A673 (cell line): ENCODE results near the gene RASGRP2.

Source experiments
- CTCF ChIP-seq: fragments of 300-800, 200-600 bp; sonication (generic); conservative IDR thresholded peaks from 2 replicates; pipeline ENCODE4 v1.5.1; 2017; ENCODE audit warnings: low read depth, mild to moderate bottlenecking, antibody characterized with exemption, low read length, moderate library complexity, mixed read lengths
- EZH2 ChIP-seq: fragments of 200-600 bp; sonication (generic); IDR thresholded peaks from 2 replicates; pipeline ENCODE4 v1.6.1; 2017; ENCODE audit warnings: borderline replicate concordance, low read depth, mild to moderate bottlenecking, mixed read lengths, antibody characterized with exemption, low read length; ENCODE audit not compliant: poor library complexity, severe bottlenecking

- TF ChIP-seq CTCF (no peak), EZH2 (no peak)
Measured at GRCh38 chr11:64720167-64720566, 23.8 kb downstream of the RASGRP2 start.
